ENCODE results near the gene GRM8. TPM values are rescaled to one million over a fixed set of nuclear protein-coding genes. Genes with fewer than 3 reads are reported as not detected.

Gene GRM8
- total RNA-seq, 1 donor from 2014 or later = not detected

- Histone ChIP-seq H3K27ac (no peak overlapping the region), H3K4me1 (no peaks in the 10 kb centered on the region), H3K36me3 (no peaks in the 10 kb centered on the region), H3K4me3 (no peak overlapping the region), H3K9me3 (no peaks in the 10 kb centered on the region), H3K27me3 (no peaks in the 10 kb centered on the region)
- ATAC-seq (no peak), DNase-seq (no peak)
- intact Hi-C loops (cut with DNase I) = no loop called here
- no peak for TF ChIP-seq CTCF (IDR thresholded peaks at IDR 0.05)
Observed at GRCh38 chr7:126791306-126791705, 461.4 kb downstream of the GRM8 start.

- intact Hi-C loops (cut with DNase I) = no loop called here
- Histone ChIP-seq H3K36me3 (no peaks in the 10 kb centered on the region), H3K9me3 (no peaks in the 10 kb centered on the region)
Observed at GRCh38 chr7:126790763-126791162, 462.0 kb downstream of the GRM8 start.

GRCh38 chr7:126783613-126784012 lies 469.1 kb downstream of the GRM8 start:
- no peaks in the 10 kb centered on the region for H3K27me3 ChIP-seq
- TF ChIP-seq CTCF (IDR thresholded peaks at IDR 0.05) = no peak
- no peak overlapping the region for H3K27ac ChIP-seq
- ATAC-seq = no peak
- no peak for DNase-seq
- H3K9me3 ChIP-seq = no peaks in the 10 kb centered on the region
- no peak overlapping the region for H3K4me3 ChIP-seq
- no peaks in the 10 kb centered on the region for H3K4me1 ChIP-seq
- H3K36me3 ChIP-seq = no peaks in the 10 kb centered on the region
- intact Hi-C loops (cut with DNase I) = no loop called here

More at GRCh38 chr7:126790763-126791162, 462.0 kb downstream of the GRM8 start:
- Histone ChIP-seq H3K27me3 (no peaks in the 10 kb centered on the region), H3K4me3 (no peak overlapping the region), H3K27ac (no peak overlapping the region), H3K4me1 (no peaks in the 10 kb centered on the region)
- no peak for DNase-seq
- no peak for TF ChIP-seq CTCF (IDR thresholded peaks at IDR 0.05)
- no peak for ATAC-seq

- DNase-seq = no peak
- no peaks in the 10 kb centered on the region for H3K9me3 ChIP-seq
- H3K4me1 ChIP-seq = no peaks in the 10 kb centered on the region
- no peaks in the 10 kb centered on the region for H3K27me3 ChIP-seq
- no peak for ATAC-seq
- H3K36me3 ChIP-seq = no peaks in the 10 kb centered on the region
- intact Hi-C loops (cut with DNase I) = no loop called here
- H3K27ac ChIP-seq = no peak overlapping the region
- no peak for TF ChIP-seq CTCF (IDR thresholded peaks at IDR 0.05)
- no peak overlapping the region for H3K4me3 ChIP-seq
Observed at GRCh38 chr7:126780993-126781392, 471.7 kb downstream of the GRM8 start.

- H3K4me3 ChIP-seq = no peak overlapping the region
- TF ChIP-seq CTCF (IDR thresholded peaks at IDR 0.05) = no peak
Observed at GRCh38 chr7:126778101-126778500, 474.6 kb downstream of the GRM8 start.

GRCh38 chr7:126776498-126776897 lies 476.2 kb downstream of the GRM8 start:
- Histone ChIP-seq H3K27ac (no peak overlapping the region), H3K4me3 (no peak overlapping the region), H3K36me3 (no peaks in the 10 kb centered on the region), H3K9me3 (no peaks in the 10 kb centered on the region), H3K27me3 (no peaks in the 10 kb centered on the region), H3K4me1 (no peaks in the 10 kb centered on the region)
- DNase-seq = no peak
- intact Hi-C loops (cut with DNase I) = no loop called here
- TF ChIP-seq CTCF (IDR thresholded peaks at IDR 0.05) = no peak
- ATAC-seq = no peak

More at GRCh38 chr7:126778101-126778500, 474.6 kb downstream of the GRM8 start:
- intact Hi-C loops (cut with DNase I) = no loop called here
- Histone ChIP-seq H3K36me3 (no peaks in the 10 kb centered on the region), H3K9me3 (no peaks in the 10 kb centered on the region), H3K27me3 (no peaks in the 10 kb centered on the region), H3K27ac (no peak overlapping the region), H3K4me1 (no peaks in the 10 kb centered on the region)
- no peak for DNase-seq
- no peak for ATAC-seq

Measured in upper lobe of right lung (tissue), 1 donor.